ENCODE results near the gene TBCK.
A peak's percentile ranks its signal among the peaks of the same experiment; 100 is the strongest.

Gene TBCK

DNA sequence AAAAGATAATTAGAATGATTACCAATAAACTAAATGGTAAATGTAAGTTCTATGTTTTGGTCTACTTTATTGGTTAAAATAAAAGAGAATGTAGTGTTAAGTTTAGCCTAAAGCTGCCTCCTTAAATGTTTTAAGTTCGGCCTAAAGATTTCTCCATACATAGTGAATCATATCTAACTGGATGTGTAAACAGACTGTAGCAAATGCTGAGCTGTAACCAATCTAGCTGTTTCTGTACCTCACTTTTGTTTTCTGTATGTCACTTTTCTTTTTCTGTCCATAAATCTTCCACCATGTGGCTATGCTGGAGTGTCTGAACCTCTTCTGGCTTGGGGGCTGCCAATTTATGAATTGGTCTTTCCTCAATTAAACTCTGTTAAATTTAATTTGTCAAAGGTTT is 121.2 kb downstream of the TBCK start:
- DNase-seq (ENCODE audit: low read depth), result no peak
- H3K4me3 ChIP-seq (ENCODE audit: control insufficient read depth, low read depth, low read length), result no peak overlapping the region
- TF ChIP-seq, protein P1, sequence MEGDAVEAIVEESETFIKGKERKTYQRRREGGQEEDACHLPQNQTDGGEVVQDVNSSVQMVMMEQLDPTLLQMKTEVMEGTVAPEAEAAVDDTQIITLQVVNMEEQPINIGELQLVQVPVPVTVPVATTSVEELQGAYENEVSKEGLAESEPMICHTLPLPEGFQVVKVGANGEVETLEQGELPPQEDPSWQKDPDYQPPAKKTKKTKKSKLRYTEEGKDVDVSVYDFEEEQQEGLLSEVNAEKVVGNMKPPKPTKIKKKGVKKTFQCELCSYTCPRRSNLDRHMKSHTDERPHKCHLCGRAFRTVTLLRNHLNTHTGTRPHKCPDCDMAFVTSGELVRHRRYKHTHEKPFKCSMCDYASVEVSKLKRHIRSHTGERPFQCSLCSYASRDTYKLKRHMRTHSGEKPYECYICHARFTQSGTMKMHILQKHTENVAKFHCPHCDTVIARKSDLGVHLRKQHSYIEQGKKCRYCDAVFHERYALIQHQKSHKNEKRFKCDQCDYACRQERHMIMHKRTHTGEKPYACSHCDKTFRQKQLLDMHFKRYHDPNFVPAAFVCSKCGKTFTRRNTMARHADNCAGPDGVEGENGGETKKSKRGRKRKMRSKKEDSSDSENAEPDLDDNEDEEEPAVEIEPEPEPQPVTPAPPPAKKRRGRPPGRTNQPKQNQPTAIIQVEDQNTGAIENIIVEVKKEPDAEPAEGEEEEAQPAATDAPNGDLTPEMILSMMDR (conservative IDR thresholded peaks at IDR 0.05; ENCODE audit: control insufficient read depth, insufficient read depth, low read depth, low read length), result no peak

DNA sequence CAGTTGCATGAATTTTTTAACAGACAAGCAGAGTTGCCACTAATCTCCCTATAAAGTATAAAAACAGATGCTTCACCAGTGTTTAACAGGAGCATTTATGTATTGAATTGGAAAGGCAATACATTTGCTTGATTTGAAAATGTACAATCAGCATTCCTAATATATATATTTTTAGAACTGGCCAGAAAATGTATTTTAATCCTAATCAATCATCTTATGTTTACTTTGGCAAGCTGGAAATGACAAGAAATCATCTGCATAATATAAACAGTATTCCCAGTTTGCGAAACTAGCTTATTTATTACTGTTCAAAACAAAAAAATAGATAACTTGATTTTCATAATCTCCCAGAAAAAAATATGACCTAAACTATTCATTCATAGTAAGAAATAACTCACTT is 123.9 kb downstream of the TBCK start:
- no peak for DNase-seq (ENCODE audit: low read depth)
- TF ChIP-seq, protein P1 (conservative IDR thresholded peaks at IDR 0.05; ENCODE audit: control insufficient read depth, insufficient read depth, low read depth, low read length), result no peak
- no peak overlapping the region for H3K4me3 ChIP-seq (ENCODE audit: control insufficient read depth, low read depth, low read length)

- DNase-seq (ENCODE audit: low read depth), result no peak
- TF ChIP-seq, protein P1 (conservative IDR thresholded peaks at IDR 0.05; ENCODE audit: control insufficient read depth, insufficient read depth, low read depth, low read length), result no peak
- H3K4me3 ChIP-seq (ENCODE audit: control insufficient read depth, low read depth, low read length), result no peak overlapping the region
Measured at GRCh38 chr4:106186201-106186600, 129.8 kb downstream of the TBCK start.

- no peak for DNase-seq (ENCODE audit: low read depth)
- TF ChIP-seq, protein P1 (conservative IDR thresholded peaks at IDR 0.05; ENCODE audit: control insufficient read depth, insufficient read depth, low read depth, low read length), result no peak
- no peak overlapping the region for H3K4me3 ChIP-seq (ENCODE audit: control insufficient read depth, low read depth, low read length)
Measured at GRCh38 chr4:106183551-106183950, 132.5 kb downstream of the TBCK start.

- H3K4me3 ChIP-seq (ENCODE audit: control insufficient read depth, low read depth, low read length), result no peak overlapping the region
- DNase-seq (ENCODE audit: low read depth), result no peak
- TF ChIP-seq, protein P1 (conservative IDR thresholded peaks at IDR 0.05; ENCODE audit: control insufficient read depth, insufficient read depth, low read depth, low read length), result no peak
Measured at GRCh38 chr4:106172861-106173260, 143.1 kb downstream of the TBCK start.

DNA sequence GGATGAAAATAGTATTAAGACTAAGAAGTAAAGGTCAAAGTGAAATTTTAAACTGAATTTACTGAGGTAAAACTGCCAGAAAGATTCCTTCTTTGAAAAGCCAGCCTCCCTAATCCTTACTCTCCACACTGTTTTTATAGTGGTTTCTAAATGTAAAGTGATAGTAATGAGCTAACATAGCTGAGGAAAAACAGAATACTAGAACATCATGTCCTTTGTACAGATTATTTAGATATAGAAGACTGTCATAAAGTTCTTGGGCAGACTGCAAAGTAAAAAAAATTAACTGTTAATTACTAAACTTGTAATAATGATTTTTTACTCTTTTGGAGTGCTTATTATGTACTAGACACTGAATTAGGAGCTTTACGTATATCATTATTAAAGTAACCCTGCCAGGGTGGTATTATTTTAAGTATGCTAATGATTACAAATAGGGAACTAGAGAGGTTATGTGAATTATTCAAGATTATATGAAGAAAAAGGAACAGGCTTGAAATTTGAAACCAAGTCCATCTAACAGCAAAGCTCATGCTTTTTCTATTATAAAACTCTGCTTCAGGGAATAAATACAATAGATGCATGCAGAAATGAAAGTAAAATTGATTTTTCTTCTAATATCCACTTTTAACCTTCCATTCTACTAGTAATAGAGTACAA is 150.5 kb downstream of the TBCK start:
- no peak overlapping the region for H3K4me3 ChIP-seq (ENCODE audit: control insufficient read depth, low read depth, low read length)
- peak; percentile 5 for DNase-seq (ENCODE audit: low read depth)
- TF ChIP-seq, protein P1 (conservative IDR thresholded peaks at IDR 0.05; ENCODE audit: control insufficient read depth, insufficient read depth, low read depth, low read length), result no peak

GRCh38 chr4:106162278-106162677 is 153.7 kb downstream of the TBCK start:
- TF ChIP-seq, protein P1 (conservative IDR thresholded peaks at IDR 0.05; ENCODE audit: control insufficient read depth, insufficient read depth, low read depth, low read length), result no peak
- H3K4me3 ChIP-seq (ENCODE audit: control insufficient read depth, low read depth, low read length), result no peak overlapping the region
- no peak for DNase-seq (ENCODE audit: low read depth)

All from fibroblast of mammary gland (primary cell).